Gastroesophageal sphincter (tissue), 4 donors: Measurements from ENCODE around the gene BRINP3. TPM values are rescaled to one million over a fixed set of nuclear protein-coding genes. Genes with fewer than 3 reads are reported as not detected.

ENCODE experiments used
- ATAC-seq: fragments of 150-250 bp; one replicate; pipeline ENCODE4 v1.9.1; 2016; ENCODE audit warnings: mild to moderate bottlenecking, moderate library complexity
- H3K27ac ChIP-seq, 4 donors: fragments of 200-600 bp; sonication (generic) in 3 of 4; 1 replicate in 3 of 4; 2 replicates in 1 of 4; pipeline ENCODE4 v1.5.1; 2016 to 2019
- H3K27me3 ChIP-seq: fragments of 200-600 bp; sonication (generic); one replicate; pipeline ENCODE4 v1.5.1; 2019
- H3K36me3 ChIP-seq, 2 donors: fragments of 200-600 bp; sonication (generic); one replicate each; pipeline ENCODE4 v1.5.1; 2019; ENCODE audit warnings: control low read depth in 1 of 2
- H3K4me1 ChIP-seq, 3 donors: fragments of 200-600 bp; sonication (generic); 1 replicate in 2 of 3; 2 replicates in 1 of 3; pipeline ENCODE4 v1.5.1; 2016 to 2019; ENCODE audit warnings: control low read depth in 2 of 3
- H3K4me3 ChIP-seq, 2 donors: fragments of 200-600 bp; sonication (generic); one replicate each; pipeline ENCODE4 v1.5.1; 2019; ENCODE audit warnings: mild to moderate bottlenecking in 1 of 2, moderate library complexity in 1 of 2
- H3K9me3 ChIP-seq, 3 donors: fragments of 200-600 bp; sonication (generic); one replicate each; pipeline ENCODE4 v1.5.1; 2017 to 2019; ENCODE audit warnings: control low read depth in 2 of 3
- CTCF ChIP-seq, 4 experiments: fragments of 200-600 bp in 2 of 4; fragments of 450-650 bp in 2 of 4; sonication (generic) in 1 of 4; IDR thresholded peaks; one replicate each; pipeline ENCODE4 v1.5.1; 2017 to 2019; ENCODE audit warnings: antibody characterized with exemption in 4 of 4, mild to moderate bottlenecking in 2 of 4, moderate library complexity in 2 of 4
- EP300 ChIP-seq: sonication (generic); formaldehyde crosslinking; IDR thresholded peaks from one replicate; pipeline ENCODE4 v1.6.1; 2017; ENCODE audit warnings: antibody characterized with exemption, mild to moderate bottlenecking
- POLR2A ChIP-seq, 2 donors: fragments of 450-650 bp; IDR thresholded peaks; one replicate each; pipeline ENCODE4 v1.6.1; 2017; ENCODE audit warnings: antibody characterized with exemption in 2 of 2, mild to moderate bottlenecking in 2 of 2, moderate library complexity in 1 of 2
- POLR2AphosphoS5 ChIP-seq: sonication (generic); formaldehyde crosslinking; IDR thresholded peaks from one replicate; pipeline ENCODE4 v1.6.1; 2017; ENCODE audit warnings: antibody characterized with exemption
- WGBS, 2 donors: methylation state at CpG; one replicate each; pipeline ENCODE4 v1.1.5; 2018; ENCODE audit warnings: low coverage in 1 of 2; 5-methylcytosine and 5-hydroxymethylcytosine counted together
- total RNA-seq, 4 donors: library from RNA; depleted of rRNA; stranded (reverse); fragments of >200 nt; gene quantifications; one replicate each; pipeline ENCODE4 v1.1.0, GENCODE V29; 2016

Gene BRINP3
- total RNA-seq, 4 donors from 2014 or later: 6.7 to 24.7 (median 12.0) TPM

GRCh38 chr1:190478149-190479049, 735 bp upstream of the BRINP3 start:
- WGBS, 2 donors: 2 to 9% methylated on average over 21 to 22 of the region's 42 CpGs
- peak overlapping the region; percentile 21 to 52 for H3K4me3 ChIP-seq
- peaks cover 0 to 36% (median 0%) of the 10 kb centered on the region in 3 donors for H3K4me1 ChIP-seq
- H3K27ac ChIP-seq: peak overlapping the region in 3 of 4 donors; percentile 70 to 79 (median 73)
- no peaks in the 10 kb centered on the region for H3K9me3 ChIP-seq
- H3K27me3 ChIP-seq: peaks cover 23% of the 10 kb centered on the region
- no peaks in the 10 kb centered on the region for H3K36me3 ChIP-seq
- TF ChIP-seq EP300: no peak
- no peak for TF ChIP-seq CTCF (IDR thresholded peaks at IDR 0.05)
- TF ChIP-seq POLR2A (IDR thresholded peaks at IDR 0.05): no peak
- TF ChIP-seq POLR2AphosphoS5: no peak
- peak; percentile 16 for ATAC-seq

GRCh38 chr1:190476806-190477205, 858 bp downstream of the BRINP3 start:
- Histone ChIP-seq H3K4me3 (peak overlapping the region; percentile 52 to 57), H3K4me1 (peaks cover 0 to 36% (median 0%) of the 10 kb centered on the region in 3 donors), H3K27ac (peak overlapping the region; percentile 70 to 79 (median 72)), H3K36me3 (no peaks in the 10 kb centered on the region), H3K9me3 (no peaks in the 10 kb centered on the region), H3K27me3 (peaks cover 23% of the 10 kb centered on the region)
- no peak for ATAC-seq
- 46 to 59% methylated on average over 5 of the region's 5 CpGs for WGBS, 2 donors
- TF ChIP-seq POLR2AphosphoS5 (no peak), POLR2A (IDR thresholded peaks at IDR 0.05) (no peak), CTCF (IDR thresholded peaks at IDR 0.05) (no peak), EP300 (no peak)

GRCh38 chr1:190476321-190476720, 1.3 kb downstream of the BRINP3 start:
- Histone ChIP-seq H3K27ac (peak overlapping the region; percentile 70 to 79 (median 72)), H3K4me1 (peaks cover 0 to 36% (median 0%) of the 10 kb centered on the region in 3 donors), H3K9me3 (no peaks in the 10 kb centered on the region), H3K4me3 (peak overlapping the region; percentile 52 to 57), H3K27me3 (peaks cover 23% of the 10 kb centered on the region), H3K36me3 (no peaks in the 10 kb centered on the region)
- WGBS, 2 donors: 20 to 49% methylated on average over 5 of the region's 5 CpGs
- ATAC-seq: no peak
- no peak for TF ChIP-seq CTCF (IDR thresholded peaks at IDR 0.05)
- TF ChIP-seq POLR2A (IDR thresholded peaks at IDR 0.05): no peak
- no peak for TF ChIP-seq POLR2AphosphoS5
- no peak for TF ChIP-seq EP300

GRCh38 chr1:190475421-190476141, 2.1 kb downstream of the BRINP3 start:
- no peaks in the 10 kb centered on the region for H3K9me3 ChIP-seq
- H3K4me3 ChIP-seq: peak overlapping the region; percentile 52 to 57
- no peaks in the 10 kb centered on the region for H3K36me3 ChIP-seq
- peaks cover 0 to 36% (median 0%) of the 10 kb centered on the region in 3 donors for H3K4me1 ChIP-seq
- peak overlapping the region; percentile 3 to 79 (median 72) for H3K27ac ChIP-seq
- H3K27me3 ChIP-seq: peaks cover 23% of the 10 kb centered on the region
- 1 to 3% methylated on average over 9 to 11 of the region's 27 CpGs for WGBS, 2 donors
- ATAC-seq: no peak
- TF ChIP-seq POLR2AphosphoS5: no peak
- no peak for TF ChIP-seq POLR2A (IDR thresholded peaks at IDR 0.05)
- TF ChIP-seq CTCF (IDR thresholded peaks at IDR 0.05): no peak
- no peak for TF ChIP-seq EP300
